Smooth muscle cell of the brain vasculature (primary cell): Measurements from ENCODE around the gene PAK1.
"Not testable (repeated sequence)": the region's sequence is repeated elsewhere in the genome, so short reads cannot be mapped to it uniquely, and the experiment has no call there.

Source experiments
- DNase-seq: peaks from one replicate; pipeline ENCODE4 v3.0.0-alpha.2; 2012; ENCODE audit warnings: low read depth, low spot score

Gene PAK1

DNA sequence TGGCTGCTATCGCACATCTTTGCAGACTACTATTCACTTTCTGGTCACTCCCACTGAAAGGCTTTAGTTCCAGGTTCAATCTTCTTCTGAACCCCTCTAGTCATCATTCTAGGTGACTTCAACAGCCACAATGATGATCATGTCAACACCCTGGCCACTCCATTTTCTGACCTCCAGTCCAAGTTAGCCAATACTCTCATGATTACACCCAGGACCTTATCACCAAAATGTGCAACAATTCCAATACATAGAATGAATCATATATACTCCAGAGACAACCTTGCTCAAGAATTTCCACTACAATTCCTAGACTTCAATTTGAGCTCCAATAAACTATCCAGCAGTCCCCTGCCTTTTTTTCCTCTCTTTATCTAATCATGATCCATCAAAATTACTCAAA lies 70.7 kb downstream of the PAK1 start:
- DNase-seq: no peak

DNA sequence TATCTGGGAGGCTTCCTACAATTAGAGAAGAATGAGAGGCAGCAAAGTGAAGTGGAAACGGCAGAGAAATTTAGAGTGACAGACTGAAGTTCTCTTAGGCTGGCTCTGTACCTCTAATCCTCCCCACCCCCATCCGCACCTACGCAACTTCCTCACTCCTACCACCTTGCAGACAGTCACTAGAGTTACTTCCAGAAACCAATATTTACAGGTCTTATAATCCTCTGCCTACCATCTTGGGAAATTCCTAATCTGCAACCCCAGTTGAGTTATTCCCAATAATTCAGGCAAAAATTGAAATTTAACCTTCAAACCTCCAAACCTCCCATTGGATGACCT lies 71.7 kb downstream of the PAK1 start:
- no peak for DNase-seq

DNA sequence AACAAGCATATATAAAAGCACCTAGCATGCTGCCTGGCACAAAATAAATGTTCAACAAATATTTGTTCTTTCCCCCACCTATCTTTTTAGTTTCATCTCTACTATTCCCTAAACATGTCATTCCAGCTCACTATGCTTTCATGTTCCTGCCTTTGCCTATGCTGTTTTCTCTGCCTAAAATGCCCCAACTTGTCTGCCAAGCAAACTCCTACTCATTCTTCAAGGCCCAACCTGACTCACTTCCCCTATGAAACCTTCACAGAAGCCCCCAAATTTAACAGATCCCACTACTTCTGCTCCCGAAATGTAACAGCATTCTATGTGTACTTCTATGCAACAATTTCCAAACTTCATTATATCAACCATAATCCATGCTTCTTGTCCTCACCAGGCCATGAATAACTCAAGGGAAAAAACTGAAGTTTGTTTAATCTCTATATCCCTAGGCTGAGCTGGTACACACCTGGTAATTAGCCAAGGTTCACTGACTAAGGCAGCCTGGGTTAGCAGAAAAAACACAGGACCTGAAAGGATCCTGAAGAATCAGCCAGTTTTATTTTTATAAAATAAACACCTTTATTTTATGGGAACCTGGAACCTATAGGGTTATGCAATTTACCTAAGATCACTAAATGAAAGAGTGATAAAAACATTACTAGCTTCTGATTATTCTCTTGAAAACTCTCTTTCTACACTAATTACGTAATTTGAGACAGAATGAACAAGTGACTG lies 72.2 kb downstream of the PAK1 start:
- DNase-seq: no peak

DNA sequence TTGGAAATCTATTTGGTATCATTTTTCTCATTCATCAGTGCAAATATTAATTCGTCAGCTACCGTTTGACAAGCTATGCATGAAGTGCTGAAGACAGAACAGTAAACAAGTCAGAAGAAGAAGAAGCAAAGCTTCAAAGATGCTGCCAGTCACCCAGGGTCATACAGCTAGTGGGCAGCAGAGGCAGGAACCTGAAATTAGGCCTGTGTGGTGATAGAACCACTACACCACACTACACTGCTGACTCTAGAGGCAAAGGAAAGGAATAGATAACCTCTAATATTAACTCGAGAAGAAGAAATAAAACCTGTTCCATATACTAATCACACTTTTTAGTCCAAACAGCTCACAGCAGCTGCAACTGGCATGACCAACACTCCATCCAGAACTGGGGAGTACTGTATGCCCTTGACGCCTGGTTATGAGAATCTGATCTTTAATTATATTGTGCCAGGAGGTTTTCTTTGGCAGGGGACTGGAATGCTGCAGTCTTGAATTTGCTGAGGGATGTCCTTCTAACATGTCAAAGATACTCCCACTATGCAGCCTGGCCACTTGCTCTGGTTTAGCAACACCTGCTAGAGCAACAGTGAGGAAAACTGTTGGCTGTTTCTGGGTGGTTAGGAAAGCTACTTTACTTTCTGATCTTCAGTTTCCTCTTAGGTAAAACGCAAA lies 73.0 kb downstream of the PAK1 start:
- DNase-seq: no peak

DNA sequence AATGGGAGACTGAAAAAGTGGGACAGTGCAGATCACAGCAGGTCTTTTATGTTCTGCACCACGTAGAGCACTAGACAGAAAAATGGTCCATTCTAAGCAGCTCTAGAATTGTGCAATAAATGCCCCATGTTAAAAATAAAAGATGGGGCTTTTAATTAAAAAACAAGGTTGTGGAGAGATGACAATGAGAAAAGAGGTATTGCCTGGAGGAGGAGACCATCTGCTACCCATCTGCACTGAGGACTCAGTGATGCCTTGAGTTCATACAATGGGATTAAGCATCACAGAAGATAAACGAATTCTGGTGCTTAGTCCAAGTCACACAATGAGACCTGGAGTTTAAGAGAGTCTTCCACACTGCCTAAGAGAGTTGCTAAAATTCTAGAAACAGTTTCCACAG lies 73.6 kb downstream of the PAK1 start:
- DNase-seq: no peak

DNA sequence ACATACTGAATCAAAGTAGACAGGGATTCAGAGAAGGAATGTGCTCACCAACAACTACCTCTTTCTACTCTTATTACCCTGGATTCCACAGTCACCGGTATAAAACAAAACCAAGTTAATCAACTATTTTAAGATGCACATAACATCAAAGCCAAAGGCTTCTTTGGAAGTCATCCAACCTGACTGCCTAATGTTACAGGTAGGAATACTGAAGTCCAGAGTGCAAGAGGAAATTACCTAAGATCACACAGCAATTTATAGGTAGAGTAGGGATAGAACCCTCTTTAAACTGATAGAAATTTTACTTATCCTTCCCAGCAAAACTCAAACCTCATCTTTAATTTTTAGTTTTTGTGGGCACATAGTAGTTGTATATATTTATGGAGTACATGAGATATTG lies 76.3 kb downstream of the PAK1 start:
- no peak for DNase-seq

DNA sequence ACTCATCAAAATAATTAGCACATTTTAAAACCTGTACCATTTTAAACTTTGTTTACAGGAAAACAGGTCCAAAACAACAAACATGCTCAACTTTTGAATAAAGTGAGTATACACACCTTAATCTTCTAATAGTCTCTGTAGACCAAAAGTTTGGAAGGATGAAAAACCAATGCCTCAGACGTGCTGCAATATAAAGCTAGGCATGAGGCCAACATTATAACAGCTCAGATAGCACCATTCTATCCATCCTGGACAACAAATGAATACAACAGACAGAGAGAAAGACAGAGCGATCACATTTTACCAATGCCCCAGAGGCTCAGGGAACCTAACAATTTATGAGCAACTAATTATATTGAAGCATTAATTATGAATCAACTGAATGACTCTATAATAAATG lies 77.0 kb downstream of the PAK1 start:
- DNase-seq: no peak

DNA sequence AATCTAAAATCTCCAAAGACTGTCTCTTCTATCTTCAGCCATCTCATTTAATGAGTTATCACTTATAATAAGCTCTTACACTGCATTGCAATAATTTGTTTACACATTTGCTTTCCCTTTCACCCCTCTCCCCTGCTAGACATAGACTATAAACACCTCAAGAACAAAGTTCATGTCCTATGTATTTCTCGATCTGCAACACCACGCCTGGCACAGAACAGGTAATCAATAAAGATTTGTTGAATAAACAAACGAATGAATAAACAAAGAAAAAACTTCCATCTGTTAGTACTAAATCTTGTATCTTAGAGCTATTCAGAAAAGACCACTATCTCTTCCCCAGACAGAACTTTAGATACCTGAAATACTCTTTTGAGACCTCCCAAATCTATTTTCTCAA lies 77.6 kb downstream of the PAK1 start:
- no peak for DNase-seq

DNA sequence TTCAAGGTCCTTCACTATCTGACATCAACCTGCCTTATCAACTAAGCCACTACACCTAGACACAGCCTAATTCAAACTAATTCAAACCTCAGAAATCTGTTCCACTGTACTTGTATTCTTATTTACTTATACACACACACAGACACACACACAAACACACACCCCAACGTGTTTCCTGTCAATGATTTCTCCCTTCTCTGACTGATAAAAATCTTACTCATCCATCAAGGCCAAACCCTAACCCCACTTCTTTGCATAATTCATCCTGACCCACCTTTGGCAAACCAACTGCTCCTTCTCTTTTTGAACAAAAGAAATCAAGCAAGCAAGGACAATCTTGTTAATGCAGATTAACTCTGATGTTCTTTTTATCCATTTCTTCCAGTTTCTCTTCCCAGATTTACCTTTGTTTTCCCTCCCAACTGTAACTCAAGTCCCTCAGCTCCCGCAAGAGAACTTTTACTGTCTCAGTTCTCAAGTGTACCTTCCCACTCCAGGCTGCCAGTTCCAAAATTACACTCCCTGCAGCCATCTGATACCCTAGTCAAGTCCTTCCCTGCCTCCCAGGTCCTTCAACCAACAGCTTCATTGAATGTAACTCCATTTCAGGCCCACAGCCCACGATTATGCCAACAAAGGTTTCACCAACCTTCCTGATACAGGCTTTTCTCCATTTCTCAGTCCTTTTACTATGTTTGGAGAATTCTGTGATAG lies 78.3 kb downstream of the PAK1 start:
- no peak for DNase-seq

DNA sequence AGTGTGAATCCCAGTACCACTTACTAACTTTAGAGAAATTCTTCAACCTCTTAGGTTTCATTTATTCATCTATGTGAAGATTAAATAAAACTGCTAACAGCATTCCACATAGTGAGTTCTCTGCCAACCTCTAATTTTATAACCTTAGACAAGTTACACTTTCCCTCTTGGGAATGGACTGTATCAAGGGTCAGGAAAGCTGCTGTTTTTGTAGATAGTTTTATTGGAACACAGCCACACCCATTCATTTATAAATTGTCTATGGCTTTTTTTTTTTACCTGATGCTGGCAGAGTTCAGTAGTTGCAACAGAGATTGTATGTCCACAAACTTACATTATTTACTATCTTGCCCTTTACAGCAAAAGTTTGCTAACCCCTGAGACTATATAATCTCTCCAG lies 81.1 kb downstream of the PAK1 start:
- no peak for DNase-seq

DNA sequence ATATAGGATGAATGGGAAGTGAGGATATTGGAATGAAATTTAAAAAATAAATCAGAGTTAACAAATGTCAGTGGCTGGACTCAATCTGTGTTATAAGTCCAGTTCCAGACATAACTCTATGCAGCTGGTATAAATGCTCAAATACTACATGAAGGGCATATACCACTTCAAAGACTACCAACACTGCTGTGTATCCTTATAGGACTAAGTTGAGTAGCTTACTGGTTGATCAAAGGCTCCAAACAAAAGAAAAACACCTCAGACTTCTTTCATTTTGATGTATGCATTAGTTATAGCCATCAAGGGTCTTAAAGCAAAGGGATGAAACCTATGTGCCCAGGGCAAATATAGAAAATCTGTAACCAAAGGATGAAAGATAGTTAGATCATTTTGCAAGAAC lies 86.2 kb downstream of the PAK1 start:
- no peak for DNase-seq

DNA sequence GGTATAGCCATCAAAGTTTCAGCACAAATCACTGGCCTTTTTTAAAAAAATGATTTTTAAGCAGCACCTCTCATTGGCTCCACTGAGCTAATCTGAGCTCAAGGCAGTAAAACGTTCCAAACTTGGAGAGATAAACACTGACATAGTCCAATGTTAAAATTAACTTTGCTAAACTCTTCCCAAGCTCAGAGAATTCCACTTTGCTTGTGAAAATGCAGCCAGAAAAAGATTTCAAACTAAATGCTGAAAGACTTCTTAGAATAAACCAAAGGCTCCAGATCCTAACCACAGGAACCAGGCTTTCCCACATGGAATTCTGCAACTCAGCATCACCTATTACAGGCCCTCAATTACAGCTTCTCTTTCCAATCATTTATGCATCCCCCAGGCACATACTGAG lies 87.7 kb downstream of the PAK1 start:
- no peak for DNase-seq

DNA sequence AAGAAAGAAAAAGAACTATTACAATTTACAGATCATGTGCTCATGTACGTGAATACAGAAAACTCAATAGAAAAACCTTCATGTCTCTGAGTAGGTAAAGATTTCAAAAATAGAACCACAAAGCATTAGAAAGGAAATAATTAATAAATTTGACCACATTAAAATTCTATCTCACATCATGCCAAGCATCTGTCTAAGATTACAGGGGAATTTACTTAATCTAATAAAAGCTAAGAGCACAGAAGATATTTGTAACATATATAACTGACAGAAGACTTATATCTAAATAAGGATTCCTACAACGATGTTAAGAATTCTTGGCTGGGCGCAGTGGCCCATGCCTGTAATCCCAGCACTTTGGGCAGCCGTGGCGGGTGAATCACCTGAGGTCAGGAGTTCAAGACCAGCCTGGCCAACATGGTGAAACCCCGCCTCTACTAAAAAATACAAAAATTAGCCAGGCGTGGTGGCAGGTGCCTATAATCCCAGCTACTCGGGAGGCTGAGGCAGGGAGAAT lies 88.6 kb downstream of the PAK1 start:
- not testable (repeated sequence) for DNase-seq

DNA sequence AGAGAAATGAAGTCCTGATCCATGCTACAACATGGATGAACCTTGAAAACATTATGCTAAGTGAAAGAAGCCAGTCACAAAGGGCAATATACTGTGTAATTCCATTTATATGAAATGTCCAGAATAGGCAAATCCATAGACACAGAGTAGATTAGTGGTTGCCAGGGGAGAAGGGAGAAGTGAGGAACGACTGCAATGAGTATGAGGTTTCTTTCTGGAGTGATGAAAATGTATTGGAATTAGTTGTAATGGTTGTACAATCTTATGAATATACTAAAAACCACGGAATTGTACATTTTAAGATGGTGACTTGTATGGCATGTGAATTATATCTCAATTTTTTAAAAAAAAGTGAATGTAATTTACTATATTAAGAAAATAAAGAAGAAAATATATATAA lies 89.3 kb downstream of the PAK1 start:
- no peak for DNase-seq

DNA sequence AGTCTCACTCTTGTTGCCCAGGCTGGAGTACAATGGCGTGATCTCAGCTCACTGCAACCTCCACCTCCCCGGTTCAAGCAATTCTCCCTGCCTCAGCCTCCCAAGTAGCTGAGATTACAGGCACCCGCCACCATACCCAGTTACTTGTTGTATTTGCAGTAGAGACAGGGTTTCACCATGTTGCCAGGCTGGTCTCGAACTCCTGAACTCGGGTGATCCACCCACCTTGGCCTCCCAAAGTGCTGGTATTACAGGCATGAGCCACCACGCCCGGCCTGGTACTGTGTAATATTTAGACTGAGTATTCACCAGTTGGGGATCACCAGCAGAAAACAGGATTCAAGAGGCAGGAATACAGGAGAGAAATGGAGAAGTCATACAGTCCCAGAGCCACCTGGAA lies 90.5 kb downstream of the PAK1 start:
- not testable (repeated sequence) for DNase-seq

DNA sequence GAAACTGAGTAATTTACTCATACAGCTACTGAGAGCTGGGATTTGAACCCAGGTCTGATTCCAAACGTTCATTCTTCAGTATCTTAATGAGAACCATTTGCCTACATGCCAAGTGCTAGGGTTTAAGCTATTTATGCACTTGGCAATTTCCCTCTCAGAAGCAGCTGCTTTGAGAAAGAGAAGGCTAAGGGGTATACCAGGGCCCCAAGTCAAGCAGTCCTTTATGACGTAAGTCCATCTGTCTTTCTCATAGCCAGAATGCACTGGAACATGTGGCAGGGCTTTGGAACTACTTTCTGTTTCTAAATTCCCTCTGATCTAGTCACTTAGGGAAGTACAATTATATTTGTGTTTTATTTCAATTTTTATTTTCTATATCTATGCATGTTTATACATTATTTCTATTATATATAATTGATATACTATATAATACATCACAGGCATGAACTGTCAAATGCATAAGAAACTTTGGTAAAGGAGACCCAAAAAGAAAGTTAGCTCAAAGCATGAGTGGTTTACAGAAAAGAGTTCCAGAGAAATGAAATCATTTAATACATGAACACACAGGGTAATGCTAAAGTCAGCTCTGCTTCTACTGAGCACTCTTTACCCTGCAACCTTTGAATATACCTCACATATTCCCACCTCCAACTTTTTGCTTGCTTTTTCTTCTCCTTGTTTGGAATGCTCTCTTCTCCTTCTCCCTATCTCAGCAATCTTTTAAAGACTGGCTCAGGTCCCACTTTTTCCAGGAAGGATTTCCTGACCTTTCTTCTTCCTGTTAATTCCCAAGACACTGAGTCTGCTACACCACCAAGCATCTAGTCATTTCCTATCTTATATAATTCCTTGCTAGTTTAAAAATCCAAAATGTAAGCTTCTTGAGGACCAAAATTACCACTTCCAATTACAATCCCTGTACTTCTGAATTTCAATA lies 91.9 kb downstream of the PAK1 start:
- DNase-seq: no peak

DNA sequence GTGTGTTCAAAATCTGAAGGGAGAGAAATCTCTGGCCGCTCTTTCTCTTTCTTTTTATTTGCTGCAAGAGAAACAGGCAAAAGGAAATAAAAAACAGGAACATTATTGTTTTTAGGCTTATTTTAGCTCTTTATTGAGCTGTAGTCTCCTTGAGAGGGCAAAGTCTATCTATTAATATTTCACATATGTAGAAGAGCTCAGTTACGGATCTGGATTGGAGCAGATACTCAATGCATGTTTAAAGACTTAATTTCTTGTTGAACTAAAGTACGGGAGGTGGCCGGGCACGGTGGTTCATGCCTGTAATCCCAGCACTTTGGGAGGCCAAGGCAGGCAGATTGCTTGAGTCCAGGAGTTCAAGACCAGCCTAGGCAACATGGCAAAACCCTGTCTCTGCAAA lies 94.0 kb downstream of the PAK1 start:
- DNase-seq: no peak

DNA sequence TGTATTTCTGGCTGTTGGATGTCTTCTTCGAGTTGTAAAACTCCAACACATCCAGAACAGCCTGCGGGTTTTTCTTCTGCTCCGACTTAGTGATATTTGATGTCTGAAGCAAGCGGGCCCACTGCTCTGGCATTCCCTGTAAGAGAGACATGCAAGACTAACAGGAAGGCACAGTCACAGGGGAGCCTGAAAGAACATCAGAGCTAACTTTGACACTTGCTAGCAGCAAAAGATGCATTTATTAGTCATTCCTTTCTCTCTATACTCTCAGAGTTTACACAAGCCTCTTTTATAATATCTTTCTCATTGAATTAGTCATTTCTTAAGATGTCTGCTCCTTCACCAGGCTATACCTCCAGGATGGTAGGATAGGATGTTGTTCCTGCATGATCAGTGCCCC lies 94.6 kb downstream of the PAK1 start:
- DNase-seq: no peak

DNA sequence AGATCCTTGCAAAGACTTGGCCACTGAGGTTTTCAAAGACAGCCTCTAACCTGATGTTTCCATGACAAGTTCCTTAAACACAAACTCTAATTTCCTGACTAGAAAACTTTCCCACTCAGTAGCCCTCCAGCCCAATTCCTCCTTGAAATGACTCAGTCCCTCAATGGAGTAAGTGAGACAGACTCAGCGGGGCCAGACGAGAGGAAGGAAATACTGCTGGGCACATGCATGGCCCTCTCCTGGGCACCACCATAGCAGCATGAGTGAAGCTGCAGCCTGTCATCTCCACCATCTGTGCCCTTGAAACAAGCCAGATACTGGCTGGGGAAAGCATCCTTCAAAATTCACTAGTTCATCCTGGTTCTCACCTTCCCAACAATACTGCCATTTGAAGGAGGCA lies 96.2 kb downstream of the PAK1 start:
- no peak for DNase-seq

DNA sequence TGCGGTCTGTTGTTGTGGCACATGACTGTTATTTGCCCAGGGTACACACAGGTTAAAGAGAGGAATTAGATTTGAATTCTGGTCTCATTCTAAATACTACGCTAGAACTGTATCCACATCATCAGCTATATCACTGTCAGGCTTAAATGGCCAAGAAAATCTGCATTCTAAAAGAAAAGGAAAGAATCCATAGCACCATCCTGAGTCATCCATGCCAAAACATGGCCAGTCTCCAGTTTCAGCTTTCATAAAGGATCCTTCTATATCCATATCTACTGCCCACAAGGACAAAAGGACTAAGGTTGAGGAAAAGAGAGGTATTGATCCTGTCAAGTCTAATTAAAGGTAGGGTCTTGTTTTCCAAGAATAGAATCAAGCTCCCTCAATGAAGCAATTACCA lies 98.8 kb downstream of the PAK1 start:
- DNase-seq: no peak

DNA sequence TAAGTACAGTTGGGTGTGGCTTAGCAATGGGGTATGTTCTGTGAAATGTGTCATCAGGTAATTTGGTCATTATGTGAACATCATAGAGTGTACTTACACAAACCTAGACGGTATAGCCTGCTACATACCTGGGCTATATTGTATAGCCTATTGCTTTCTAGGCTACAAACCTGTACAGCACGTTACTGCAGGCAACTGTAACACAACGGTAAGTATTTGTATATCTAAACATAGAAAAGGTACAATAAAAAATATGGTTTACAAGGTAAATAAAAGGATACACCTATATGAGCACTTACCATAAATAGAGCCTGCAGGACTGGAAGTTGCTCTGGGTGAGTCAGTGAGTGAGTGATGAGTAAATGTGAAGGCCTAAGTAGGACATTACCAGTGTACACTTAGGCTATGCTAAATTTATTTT lies 99.3 kb downstream of the PAK1 start:
- no peak for DNase-seq

DNA sequence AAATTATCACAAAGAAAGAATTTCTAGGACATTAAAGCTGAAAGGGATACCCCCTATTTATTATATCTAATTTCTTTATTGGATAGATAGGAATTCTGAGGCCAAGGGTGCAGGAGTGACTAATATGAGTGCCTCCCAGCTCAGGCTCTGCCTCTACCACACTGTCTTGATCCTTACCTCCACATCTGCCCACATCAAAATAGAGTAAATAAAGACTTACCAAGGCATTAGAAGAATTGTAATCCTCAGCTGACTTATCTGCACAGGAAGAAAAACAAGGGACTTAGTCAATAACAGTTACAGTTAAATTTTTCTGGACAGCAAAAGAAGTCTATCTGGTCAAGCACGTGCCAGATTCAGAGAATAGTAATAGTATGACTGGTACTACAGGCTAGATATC lies 99.8 kb downstream of the PAK1 start:
- no peak for DNase-seq
